Measurements from ENCODE around the gene LMBR1.

- no peak for TF ChIP-seq CTCF (IDR thresholded peaks at IDR 0.05; ENCODE audit: poor library complexity)
- no peak for TF ChIP-seq EZH2 (IDR thresholded peaks at IDR 0.05; ENCODE audit: borderline replicate concordance)
- no peak for TF ChIP-seq EZH2phosphoT487 (IDR thresholded peaks at IDR 0.05; ENCODE audit: low read depth, severe bottlenecking, unreplicated experiment)
Measured at GRCh38 chr7:156759579-156760202, 133.3 kb downstream of the LMBR1 start.
